Thoracic aorta (tissue), 2 donors: ENCODE measurements around the gene PDGFC. TPM values are rescaled to one million over a fixed set of nuclear protein-coding genes. Genes with fewer than 3 reads are reported as not detected.

Source experiments
- ATAC-seq: fragments of 150-250 bp; one replicate; pipeline ENCODE4 v1.8.0; 2017; ENCODE audit warnings: low read depth; ENCODE audit not compliant: insufficient number of reproducible peaks, low FRiP score
- DNase-seq: peaks from one replicate; pipeline ENCODE4 v3.0.0-alpha.2; 2020; ENCODE audit warnings: low spot score
- H3K27ac ChIP-seq, 2 donors: fragments of 200-600 bp; sonication (generic); 1 replicate in 1 of 2; 2 replicates in 1 of 2; pipeline ENCODE4 v1.5.1; 2016; ENCODE audit warnings: mild to moderate bottlenecking in 2 of 2, moderate library complexity in 2 of 2
- H3K27me3 ChIP-seq: fragments of 200-600 bp; sonication (generic); replicated peaks from 2 replicates; pipeline ENCODE4 v1.6.0; 2016; ENCODE audit warnings: mild to moderate bottlenecking; ENCODE audit not compliant: insufficient read depth
- H3K36me3 ChIP-seq: fragments of 200-600 bp; sonication (generic); one replicate; pipeline ENCODE4 v1.5.1; 2016
- H3K4me1 ChIP-seq, 2 donors: fragments of 200-600 bp; sonication (generic); 1 replicate in 1 of 2; 2 replicates in 1 of 2; pipeline versions ENCODE4 v1.5.1 to v1.6.0; 2016; ENCODE audit warnings: low read depth in 2 of 2, mild to moderate bottlenecking in 1 of 2; ENCODE audit not compliant: control insufficient read depth in 1 of 2
- H3K4me3 ChIP-seq: fragments of 200-600 bp; sonication (generic); 2 replicates; pipeline ENCODE4 v1.5.1; 2016; ENCODE audit warnings: mild to moderate bottlenecking
- H3K9me3 ChIP-seq: fragments of 200-600 bp; sonication (generic); 2 replicates; pipeline ENCODE4 v1.5.1; 2016
- CTCF ChIP-seq: fragments of 200-600 bp; sonication (generic); IDR thresholded peaks from one replicate; pipeline ENCODE4 v1.5.1; 2019; ENCODE audit warnings: antibody characterized with exemption
- total RNA-seq, 2 donors: library from RNA; depleted of rRNA; stranded (reverse); fragments of >200 nt; gene quantifications; one replicate each; pipeline versions ENCODE4 v1.1.0 to v1.2.3, GENCODE V29; 2016

The PDGFC gene
- total RNA-seq, 2 donors from 2014 or later: 31.4 to 32.8 TPM

- ATAC-seq (no peak), DNase-seq (no peak)
- no peaks in the 10 kb centered on the region for H3K9me3 ChIP-seq
- no peaks in the 10 kb centered on the region for H3K27me3 ChIP-seq
- no peak overlapping the region for H3K4me3 ChIP-seq
- H3K4me1 ChIP-seq: peaks cover 4 to 35% of the 10 kb centered on the region in 2 donors
- no peak for TF ChIP-seq CTCF
- no peak overlapping the region for H3K27ac ChIP-seq
- H3K36me3 ChIP-seq: no peaks in the 10 kb centered on the region
These were observed 42.1 kb downstream of the PDGFC start for GRCh38 chr4:156929386-156930105.

DNA sequence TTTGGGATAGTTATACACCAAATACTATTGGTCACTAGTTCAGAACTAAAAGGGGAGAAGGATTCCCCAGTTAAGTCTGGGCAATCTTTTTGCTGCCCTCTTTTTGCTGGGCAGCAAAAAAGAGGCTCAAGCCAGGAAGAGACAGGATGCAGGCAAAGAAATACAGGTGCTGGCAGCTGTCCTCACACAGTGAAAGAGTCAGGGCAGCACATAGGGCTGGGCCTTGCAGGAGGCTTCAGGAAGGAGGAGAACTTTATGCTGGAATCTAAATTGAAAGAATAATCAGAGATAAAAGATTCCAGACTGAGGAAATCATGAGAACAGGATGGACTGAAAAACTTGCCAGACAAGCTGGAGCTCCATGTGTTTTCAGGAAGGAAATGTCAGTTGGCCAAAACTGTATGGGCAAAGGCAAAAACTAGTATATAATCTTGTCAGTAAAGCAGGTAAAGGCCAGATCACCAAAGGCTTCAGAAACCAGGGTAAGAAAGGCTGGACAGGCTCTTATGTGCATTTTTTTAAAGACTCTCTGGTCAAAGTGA lies 46.8 kb downstream of the PDGFC start:
- peaks cover 0 to 23% of the 10 kb centered on the region in 2 donors for H3K4me1 ChIP-seq
- ATAC-seq: no peak
- H3K27ac ChIP-seq: no peak overlapping the region
- TF ChIP-seq CTCF: no peak
- H3K4me3 ChIP-seq: no peak overlapping the region
- H3K27me3 ChIP-seq: no peaks in the 10 kb centered on the region
- no peak for DNase-seq
- H3K9me3 ChIP-seq: no peaks in the 10 kb centered on the region
- no peaks in the 10 kb centered on the region for H3K36me3 ChIP-seq

GRCh38 chr4:156923525-156923924 lies 48.1 kb downstream of the PDGFC start:
- H3K4me1 ChIP-seq: peaks cover 0 to 11% of the 10 kb centered on the region in 2 donors
- ATAC-seq (no peak), DNase-seq (no peak)
- no peaks in the 10 kb centered on the region for H3K36me3 ChIP-seq
- no peaks in the 10 kb centered on the region for H3K9me3 ChIP-seq
- no peaks in the 10 kb centered on the region for H3K27me3 ChIP-seq
- no peak overlapping the region for H3K27ac ChIP-seq
- H3K4me3 ChIP-seq: no peak overlapping the region
- no peak for TF ChIP-seq CTCF

DNA sequence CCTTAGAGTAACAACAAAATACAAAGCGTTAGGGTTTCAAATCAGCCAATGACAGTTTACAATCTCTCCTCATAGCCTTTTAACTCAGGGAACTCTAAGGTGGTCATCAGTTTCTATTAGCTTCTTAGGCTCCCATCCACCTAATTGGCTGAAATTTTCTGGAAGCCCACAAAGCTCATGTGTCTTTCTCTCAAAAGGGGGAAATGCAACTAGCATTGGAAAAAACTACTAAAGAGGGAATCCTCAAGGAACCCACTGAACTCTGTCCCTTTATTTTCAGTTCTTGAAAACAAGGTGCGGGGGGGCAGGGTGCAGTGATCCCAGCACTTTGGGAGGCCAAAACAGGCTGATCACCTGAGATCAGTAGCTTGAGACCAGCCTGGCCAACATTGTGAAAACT lies 56.4 kb downstream of the PDGFC start:
- Histone ChIP-seq H3K36me3 (no peaks in the 10 kb centered on the region), H3K4me3 (no peak overlapping the region), H3K4me1 (peaks cover 2 to 10% of the 10 kb centered on the region in 2 donors), H3K27me3 (no peaks in the 10 kb centered on the region), H3K27ac (no peak overlapping the region), H3K9me3 (peaks cover 5% of the 10 kb centered on the region)
- TF ChIP-seq CTCF: no peak
- DNase-seq: no peak
- ATAC-seq: no peak

DNA sequence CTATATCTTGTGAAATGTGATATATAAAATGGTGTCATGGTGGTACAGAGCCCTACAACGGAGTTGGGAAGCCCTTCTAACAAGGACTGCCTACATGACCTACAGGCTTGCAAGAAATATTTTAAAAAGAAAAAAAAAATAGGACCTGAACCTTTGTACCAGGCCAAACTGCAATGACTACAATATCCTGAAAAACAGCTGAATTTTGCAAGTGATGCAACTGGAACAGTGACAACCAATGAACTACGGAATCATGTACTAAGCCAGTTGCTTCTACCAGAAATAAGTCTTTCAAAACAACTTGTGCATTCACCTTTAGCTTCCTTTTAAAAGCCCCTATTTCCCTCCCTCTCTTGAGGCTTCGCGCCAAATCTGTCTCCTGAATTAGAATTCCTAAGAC lies 58.4 kb downstream of the PDGFC start:
- Histone ChIP-seq H3K9me3 (peaks cover 5% of the 10 kb centered on the region), H3K27ac (no peak overlapping the region), H3K27me3 (no peaks in the 10 kb centered on the region), H3K4me3 (no peak overlapping the region), H3K36me3 (no peaks in the 10 kb centered on the region), H3K4me1 (peaks cover 2 to 10% of the 10 kb centered on the region in 2 donors)
- no peak for TF ChIP-seq CTCF
- DNase-seq: no peak
- ATAC-seq: no peak
